Lower lobe of right lung (tissue), 2 donors: ENCODE results near the gene CRIP2. TPM values are rescaled to one million over a fixed set of nuclear protein-coding genes. Genes with fewer than 3 reads are reported as not detected.

Experiments
- ATAC-seq, 2 donors: fragments of 200-7000 bp; cut with Tn5 transposase; one replicate each; pipeline ENCODE4 v1.9.1; 2020 to 2022; ENCODE audit warnings: mild to moderate bottlenecking in 2 of 2, moderate library complexity in 2 of 2
- DNase-seq: peaks from one replicate; pipeline ENCODE4 v3.0.0-alpha.2; 2020
- H3K27ac ChIP-seq: fragments of 200-600 bp; one replicate; pipeline ENCODE4 v1.8.0; 2022
- H3K27me3 ChIP-seq: fragments of 200-600 bp; one replicate; pipeline ENCODE4 v1.8.0; 2022; ENCODE audit warnings: low read depth
- H3K36me3 ChIP-seq: fragments of 200-600 bp; one replicate; pipeline ENCODE4 v1.8.0; 2022; ENCODE audit warnings: mild to moderate bottlenecking
- H3K4me1 ChIP-seq: fragments of 200-600 bp; one replicate; pipeline ENCODE4 v1.8.0; 2022
- H3K4me3 ChIP-seq: fragments of 200-600 bp; one replicate; pipeline ENCODE4 v1.8.0; 2022; ENCODE audit warnings: mild to moderate bottlenecking
- H3K9me3 ChIP-seq: fragments of 200-600 bp; one replicate; pipeline ENCODE4 v1.8.0; 2022
- CTCF ChIP-seq: fragments of 200-600 bp; IDR thresholded peaks from one replicate; pipeline ENCODE4 v1.8.0; 2022; ENCODE audit warnings: antibody characterized with exemption, mild to moderate bottlenecking
- intact Hi-C: fragments of 100-400 bp; cut with DNase I; formaldehyde crosslinking; loops from one replicate; pipeline ENCODE4 v1.11.0; 2022
- total RNA-seq: library from RNA; stranded (reverse); fragmentation: NEBNext Ultra II Directional; extraction: Animal tissue kit (Norgen Biotek cat#: 25700); gene quantifications from one replicate; pipeline ENCODE4 v1.2.1, GENCODE V29; 2021
- donor health status: DM: no; HTN: yes; CAD: no; lungs with severe emphysema.

Gene CRIP2
- total RNA-seq, 1 donor from 2014 or later, result 143 TPM

GRCh38 chr14:105497671-105498429, 23.2 kb downstream of the CRIP2 start:
- Histone ChIP-seq H3K9me3 (no peaks in the 10 kb centered on the region), H3K4me3 (no peak overlapping the region), H3K36me3 (peaks cover 14% of the 10 kb centered on the region), H3K4me1 (no peaks in the 10 kb centered on the region), H3K27ac (no peak overlapping the region), H3K27me3 (no peaks in the 10 kb centered on the region)
- intact Hi-C loops, result no loop called here
- no peak for ATAC-seq
- DNase-seq, result peak; percentile 41
- TF ChIP-seq CTCF, result no peak

- no peak for TF ChIP-seq CTCF
- intact Hi-C loops, result no loop called here
- DNase-seq, result peak; percentile 42
- Histone ChIP-seq H3K4me1 (no peaks in the 10 kb centered on the region), H3K9me3 (no peaks in the 10 kb centered on the region), H3K4me3 (no peak overlapping the region), H3K27ac (no peak overlapping the region), H3K36me3 (peaks cover 14% of the 10 kb centered on the region), H3K27me3 (no peaks in the 10 kb centered on the region)
- no peak for ATAC-seq
These were observed 24.0 kb downstream of the CRIP2 start for GRCh38 chr14:105498430-105499255.

GRCh38 chr14:105499256-105500035, 24.8 kb downstream of the CRIP2 start:
- H3K36me3 ChIP-seq, result peaks cover 14% of the 10 kb centered on the region
- DNase-seq (no peak), ATAC-seq (no peak)
- no peak for TF ChIP-seq CTCF
- no peak overlapping the region for H3K27ac ChIP-seq
- H3K9me3 ChIP-seq, result no peaks in the 10 kb centered on the region
- intact Hi-C loops, result no loop called here
- no peaks in the 10 kb centered on the region for H3K4me1 ChIP-seq
- H3K4me3 ChIP-seq, result no peak overlapping the region
- no peaks in the 10 kb centered on the region for H3K27me3 ChIP-seq

GRCh38 chr14:105500036-105500725, 25.6 kb downstream of the CRIP2 start:
- no peaks in the 10 kb centered on the region for H3K9me3 ChIP-seq
- no peak overlapping the region for H3K4me3 ChIP-seq
- DNase-seq (no peak), ATAC-seq (no peak)
- no peak for TF ChIP-seq CTCF
- peaks cover 14% of the 10 kb centered on the region for H3K36me3 ChIP-seq
- H3K4me1 ChIP-seq, result no peaks in the 10 kb centered on the region
- H3K27me3 ChIP-seq, result no peaks in the 10 kb centered on the region
- no peak overlapping the region for H3K27ac ChIP-seq
- intact Hi-C loops, result no loop called here

GRCh38 chr14:105500726-105501101, 26.1 kb downstream of the CRIP2 start:
- Histone ChIP-seq H3K27ac (no peak overlapping the region), H3K36me3 (peaks cover 14% of the 10 kb centered on the region), H3K27me3 (no peaks in the 10 kb centered on the region), H3K4me1 (no peaks in the 10 kb centered on the region), H3K9me3 (no peaks in the 10 kb centered on the region), H3K4me3 (no peak overlapping the region)
- no peak for DNase-seq
- intact Hi-C loops, result no loop called here
- no peak for TF ChIP-seq CTCF
- no peak for ATAC-seq
